ENCODE results near the gene CTIF.
"Not testable (repeated sequence)": the region's sequence is repeated elsewhere in the genome, so short reads cannot be mapped to it uniquely, and the experiment has no call there.

CTIF gene

GRCh38 chr18:48504819-48505218 lies 34.0 kb upstream of the CTIF start:
- TF ChIP-seq CTCF (IDR thresholded peaks at IDR 0.05; ENCODE audit: low read depth, low read length) (no peak), EZH2phosphoT487 (IDR thresholded peaks at IDR 0.05; ENCODE audit: low read depth) (no peak)
- no peak overlapping the region for H3K27ac ChIP-seq (ENCODE audit: low read length)
- peaks cover 3% of the 10 kb centered on the region; the same call in 1 of the 2 replicates for H3K27me3 ChIP-seq (ENCODE audit: low read depth, low read length)
- no peaks in the 10 kb centered on the region for H3K79me2 ChIP-seq (ENCODE audit: low read length)
- H3K4me1 ChIP-seq (ENCODE audit: low read length), result no peaks in the 10 kb centered on the region
- no peak overlapping the region for H2AFZ ChIP-seq (ENCODE audit: low read depth, low read length)
- H3K9ac ChIP-seq (ENCODE audit: low read length), result no peak overlapping the region
- H3K4me2 ChIP-seq (ENCODE audit: low read length), result no peak overlapping the region
- no peaks in the 10 kb centered on the region for H4K20me1 ChIP-seq (ENCODE audit: insufficient read depth, low read length)
- no peak overlapping the region for H3K4me3 ChIP-seq (ENCODE audit: low read length)
- peaks cover 16% of the 10 kb centered on the region for H3K9me3 ChIP-seq (ENCODE audit: insufficient read depth, low read length)
- H3K36me3 ChIP-seq (replicated peaks; ENCODE audit: low read depth, low read length), result no peaks in the 10 kb centered on the region

- peaks cover 16% of the 10 kb centered on the region for H3K9me3 ChIP-seq (ENCODE audit: insufficient read depth, low read length)
- not testable (repeated sequence) for H3K4me3 ChIP-seq (ENCODE audit: low read length); H3K27me3 ChIP-seq (ENCODE audit: low read depth, low read length); H2AFZ ChIP-seq (ENCODE audit: low read depth, low read length); H4K20me1 ChIP-seq (ENCODE audit: insufficient read depth, low read length); H3K4me2 ChIP-seq (ENCODE audit: low read length); H3K9ac ChIP-seq (ENCODE audit: low read length); H3K36me3 ChIP-seq (replicated peaks; ENCODE audit: low read depth, low read length); H3K27ac ChIP-seq (ENCODE audit: low read length); H3K79me2 ChIP-seq (ENCODE audit: low read length); H3K4me1 ChIP-seq (ENCODE audit: low read length)
Measured at GRCh38 chr18:48506983-48507568, 31.8 kb upstream of the CTIF start.

- H3K4me3 ChIP-seq (ENCODE audit: low read length); H3K79me2 ChIP-seq (ENCODE audit: low read length); H3K9ac ChIP-seq (ENCODE audit: low read length); H3K4me2 ChIP-seq (ENCODE audit: low read length); H3K27ac ChIP-seq (ENCODE audit: low read length); H3K27me3 ChIP-seq (ENCODE audit: low read depth, low read length); H3K9me3 ChIP-seq (ENCODE audit: insufficient read depth, low read length); H2AFZ ChIP-seq (ENCODE audit: low read depth, low read length); H3K4me1 ChIP-seq (ENCODE audit: low read length); H4K20me1 ChIP-seq (ENCODE audit: insufficient read depth, low read length); H3K36me3 ChIP-seq (replicated peaks; ENCODE audit: low read depth, low read length): not testable (repeated sequence)
Measured at GRCh38 chr18:48512498-48512897, 26.3 kb upstream of the CTIF start.

GRCh38 chr18:48514786-48515185 lies 24.0 kb upstream of the CTIF start:
- Histone ChIP-seq H3K4me1 (ENCODE audit: low read length) (no peaks in the 10 kb centered on the region), H3K36me3 (replicated peaks; ENCODE audit: low read depth, low read length) (no peaks in the 10 kb centered on the region), H3K79me2 (ENCODE audit: low read length) (no peaks in the 10 kb centered on the region), H3K27ac (ENCODE audit: low read length) (no peak overlapping the region), H3K27me3 (ENCODE audit: low read depth, low read length) (peaks cover 12% of the 10 kb centered on the region), H3K4me3 (ENCODE audit: low read length) (no peak overlapping the region), H4K20me1 (ENCODE audit: insufficient read depth, low read length) (no peaks in the 10 kb centered on the region), H3K4me2 (ENCODE audit: low read length) (no peak overlapping the region), H3K9ac (ENCODE audit: low read length) (no peak overlapping the region), H3K9me3 (ENCODE audit: insufficient read depth, low read length) (no peaks in the 10 kb centered on the region), H2AFZ (ENCODE audit: low read depth, low read length) (no peak overlapping the region)
- TF ChIP-seq CTCF (IDR thresholded peaks at IDR 0.05; ENCODE audit: low read depth, low read length) (no peak), EZH2phosphoT487 (IDR thresholded peaks at IDR 0.05; ENCODE audit: low read depth) (no peak)

GRCh38 chr18:48517048-48517447 lies 21.8 kb upstream of the CTIF start:
- Histone ChIP-seq H3K4me2 (ENCODE audit: low read length) (no peak overlapping the region), H3K9ac (ENCODE audit: low read length) (no peak overlapping the region)

More at GRCh38 chr18:48517048-48517447, 21.8 kb upstream of the CTIF start:
- H3K9me3 ChIP-seq (ENCODE audit: insufficient read depth, low read length), result no peaks in the 10 kb centered on the region
- H3K36me3 ChIP-seq (replicated peaks; ENCODE audit: low read depth, low read length), result no peaks in the 10 kb centered on the region
- H3K79me2 ChIP-seq (ENCODE audit: low read length), result no peaks in the 10 kb centered on the region
- H3K27me3 ChIP-seq (ENCODE audit: low read depth, low read length), result peaks cover 34% of the 10 kb centered on the region
- H4K20me1 ChIP-seq (ENCODE audit: insufficient read depth, low read length), result no peaks in the 10 kb centered on the region
- no peak overlapping the region for H3K4me3 ChIP-seq (ENCODE audit: low read length)
- H3K4me1 ChIP-seq (ENCODE audit: low read length), result no peaks in the 10 kb centered on the region
- TF ChIP-seq EZH2phosphoT487 (IDR thresholded peaks at IDR 0.05; ENCODE audit: low read depth) (no peak), CTCF (IDR thresholded peaks at IDR 0.05; ENCODE audit: low read depth, low read length) (no peak)
- no peak overlapping the region for H2AFZ ChIP-seq (ENCODE audit: low read depth, low read length)
- H3K27ac ChIP-seq (ENCODE audit: low read length), result no peak overlapping the region
